ENCODE measurements around the gene TMOD2. TPM values are rescaled to one million over a fixed set of nuclear protein-coding genes. Genes with fewer than 3 reads are reported as not detected.

The TMOD2 gene
- total and polyA plus RNA-seq, 2 experiments from 2014 or later: 4.6 to 5.9 TPM

DNA sequence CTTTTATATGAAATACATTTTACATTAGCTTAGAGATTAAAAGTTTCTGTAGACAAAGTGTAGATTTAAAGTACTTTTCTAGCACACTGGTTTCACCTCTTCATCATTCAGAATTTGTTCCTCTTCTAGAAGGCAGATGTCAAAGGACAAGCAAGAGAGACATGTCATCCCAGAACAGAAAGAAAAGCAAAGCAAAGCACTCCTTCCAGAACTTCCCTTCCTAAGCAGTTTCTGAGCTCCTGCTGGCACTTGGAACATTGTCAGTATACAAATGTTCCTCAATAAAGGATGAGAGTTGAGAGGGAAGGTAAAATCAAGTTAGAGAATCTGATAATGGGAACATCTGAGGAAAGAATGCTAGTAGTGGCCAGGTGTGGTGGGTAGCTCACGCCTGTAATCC lies 104.2 kb downstream of the TMOD2 start:
- Histone ChIP-seq H4K20me1 (ENCODE audit: insufficient read depth) (peaks cover 2% of the 10 kb centered on the region; the same call in 1 of the 2 replicates), H3K36me3 (ENCODE audit: low read depth) (no peaks in the 10 kb centered on the region), H3K9ac (no peak overlapping the region), H3K27ac (no peak overlapping the region), H3K9me3 (ENCODE audit: low read depth) (no peaks in the 10 kb centered on the region), H3K4me3 (no peak overlapping the region), H3K4me2 (ENCODE audit: unreplicated experiment) (no peak overlapping the region), H3K4me1 (ENCODE audit: insufficient read depth) (0 out of 2 replicates have a peak, but pooled peaks cover 16% of the 10 kb centered on the region), H3K79me2 (ENCODE audit: insufficient read depth) (peaks cover 100% of the 10 kb centered on the region), H3F3A (ENCODE audit: insufficient read depth) (no peaks in the 10 kb centered on the region), H2AFZ (no peak overlapping the region), H3K9me2 (ENCODE audit: insufficient read depth) (no peaks in the 10 kb centered on the region), H3K27me3 (replicated peaks; ENCODE audit: insufficient read depth) (no peaks in the 10 kb centered on the region)
- in situ Hi-C loops (cut with MboI): no loop called here
- WGBS, 2 experiments (ENCODE audit: low coverage in 1 of 2, low lambda C conversion rate in 2 of 2, missing lambda C conversion rate in 2 of 2): 97 to 100% methylated on average over 1 of the region's 1 CpG
- TF ChIP-seq EZH2 (IDR thresholded peaks at IDR 0.05; ENCODE audit: insufficient read depth, poor library complexity, severe bottlenecking) (no peak), EZH2phosphoT487 (IDR thresholded peaks at IDR 0.05; ENCODE audit: insufficient read depth, low read depth) (no peak)
- DNase-seq: no peak

DNA sequence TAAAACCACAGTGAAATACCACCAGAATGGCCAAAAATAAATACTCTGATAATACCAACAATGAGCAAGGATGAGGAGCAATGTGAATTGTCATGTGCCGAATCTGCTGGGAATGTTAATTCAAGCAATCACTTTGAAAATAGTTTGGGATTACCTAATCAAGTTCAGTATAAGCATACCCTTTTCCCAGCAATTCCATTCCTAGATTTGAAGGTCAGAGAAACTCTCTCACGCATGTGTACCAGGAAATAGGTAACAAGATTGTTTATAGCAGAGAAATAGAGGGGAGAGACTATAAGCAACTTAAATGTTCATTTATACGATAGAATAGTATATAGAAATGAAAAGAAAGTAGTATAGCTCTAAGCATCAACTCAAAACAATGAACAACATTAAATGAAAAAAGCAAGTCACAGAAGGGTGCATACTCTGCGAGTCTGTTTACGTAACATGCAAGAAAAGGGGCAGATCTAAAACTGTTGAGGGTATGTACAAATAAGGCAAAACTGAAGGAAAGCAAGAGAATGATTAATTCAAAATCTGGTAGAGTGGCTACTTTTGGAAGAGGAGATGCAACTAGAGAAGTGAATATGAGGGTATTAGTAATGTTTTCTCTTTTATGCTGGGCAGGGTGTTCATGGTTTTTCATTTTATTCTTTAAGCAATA lies 105.5 kb downstream of the TMOD2 start:
- Histone ChIP-seq H3K4me2 (ENCODE audit: unreplicated experiment) (no peak overlapping the region), H3F3A (ENCODE audit: insufficient read depth) (no peaks in the 10 kb centered on the region), H3K27ac (no peak overlapping the region), H3K79me2 (ENCODE audit: insufficient read depth) (peaks cover 100% of the 10 kb centered on the region), H3K9me2 (ENCODE audit: insufficient read depth) (no peaks in the 10 kb centered on the region), H3K9ac (no peak overlapping the region), H3K36me3 (ENCODE audit: low read depth) (no peaks in the 10 kb centered on the region), H4K20me1 (ENCODE audit: insufficient read depth) (no peaks in the 10 kb centered on the region; the same call in 1 of the 2 replicates), H3K9me3 (ENCODE audit: low read depth) (no peaks in the 10 kb centered on the region), H2AFZ (no peak overlapping the region), H3K4me1 (ENCODE audit: insufficient read depth) (0 out of 2 replicates have a peak, but pooled peaks cover 16% of the 10 kb centered on the region), H3K4me3 (no peak overlapping the region), H3K27me3 (replicated peaks; ENCODE audit: insufficient read depth) (no peaks in the 10 kb centered on the region)
- no peak for DNase-seq
- WGBS, 2 experiments (ENCODE audit: low coverage in 1 of 2, low lambda C conversion rate in 2 of 2, missing lambda C conversion rate in 2 of 2): 94 to 98% methylated on average over 5 of the region's 5 CpGs
- in situ Hi-C loops (cut with MboI): no loop called here
- TF ChIP-seq EZH2 (IDR thresholded peaks at IDR 0.05; ENCODE audit: insufficient read depth, poor library complexity, severe bottlenecking): no peak
- TF ChIP-seq EZH2phosphoT487 (IDR thresholded peaks at IDR 0.05; ENCODE audit: insufficient read depth, low read depth): no peak

DNA sequence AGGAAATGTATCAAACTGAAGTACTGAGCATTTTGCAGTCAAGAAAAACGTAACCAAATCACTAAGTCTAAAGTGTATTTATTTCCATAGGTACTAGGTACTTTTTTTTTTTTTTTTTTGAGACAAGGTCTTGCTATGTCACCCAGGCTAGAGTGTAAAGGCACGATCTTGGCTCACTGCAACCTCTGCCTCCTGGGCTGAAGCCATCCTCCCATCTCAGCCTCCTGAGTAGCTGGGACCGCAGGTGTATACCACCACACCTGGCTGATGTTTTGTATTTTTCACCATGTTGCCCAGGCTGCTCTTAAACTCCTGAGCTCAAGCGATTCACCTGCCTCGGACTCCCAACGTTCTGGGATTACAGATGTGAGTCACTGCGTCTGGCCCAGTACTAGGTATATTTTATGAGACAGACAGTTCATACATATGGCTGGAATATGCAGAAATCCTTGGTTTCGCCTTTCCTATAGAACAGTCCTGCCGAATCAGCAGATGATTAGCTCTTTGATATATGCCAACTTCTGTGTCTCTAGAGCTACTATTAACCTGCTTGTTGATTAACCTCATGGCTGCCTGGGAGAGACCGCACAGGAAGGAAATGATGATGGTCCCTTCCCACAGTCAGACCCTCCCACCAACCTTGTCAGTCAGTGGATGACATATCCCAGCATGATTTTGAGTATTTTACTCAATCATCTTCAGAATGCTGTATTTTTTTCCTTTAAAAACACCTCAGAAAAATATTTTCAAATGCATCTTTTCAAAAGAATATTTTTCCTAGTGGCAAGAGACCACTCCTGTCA lies 110.4 kb downstream of the TMOD2 start:
- H3F3A ChIP-seq (ENCODE audit: insufficient read depth): peaks cover 4% of the 10 kb centered on the region
- no peak overlapping the region for H3K27ac ChIP-seq
- H4K20me1 ChIP-seq (ENCODE audit: insufficient read depth): peaks cover 3% of the 10 kb centered on the region; the same call in 1 of the 2 replicates
- H3K79me2 ChIP-seq (ENCODE audit: insufficient read depth): peaks cover 100% of the 10 kb centered on the region
- DNase-seq: no peak
- H3K4me1 ChIP-seq (ENCODE audit: insufficient read depth): 0 out of 2 replicates have a peak, but pooled peaks cover 5% of the 10 kb centered on the region
- 85% methylated on average over 10 of the region's 10 CpGs for WGBS, 2 experiments (ENCODE audit: low coverage in 1 of 2, low lambda C conversion rate in 2 of 2, missing lambda C conversion rate in 2 of 2)
- H3K9me2 ChIP-seq (ENCODE audit: insufficient read depth): no peaks in the 10 kb centered on the region
- no peak overlapping the region for H2AFZ ChIP-seq
- H3K4me2 ChIP-seq (ENCODE audit: unreplicated experiment): no peak overlapping the region
- no peaks in the 10 kb centered on the region for H3K9me3 ChIP-seq (ENCODE audit: low read depth)
- peaks cover 28% of the 10 kb centered on the region; the same call in 1 of the 2 replicates for H3K36me3 ChIP-seq (ENCODE audit: low read depth)
- in situ Hi-C loops (cut with MboI): no loop called here
- H3K9ac ChIP-seq: no peak overlapping the region
- no peaks in the 10 kb centered on the region for H3K27me3 ChIP-seq (replicated peaks; ENCODE audit: insufficient read depth)
- TF ChIP-seq EZH2 (IDR thresholded peaks at IDR 0.05; ENCODE audit: insufficient read depth, poor library complexity, severe bottlenecking): no peak
- no peak for TF ChIP-seq EZH2phosphoT487 (IDR thresholded peaks at IDR 0.05; ENCODE audit: insufficient read depth, low read depth)
- H3K4me3 ChIP-seq: no peak overlapping the region

DNA sequence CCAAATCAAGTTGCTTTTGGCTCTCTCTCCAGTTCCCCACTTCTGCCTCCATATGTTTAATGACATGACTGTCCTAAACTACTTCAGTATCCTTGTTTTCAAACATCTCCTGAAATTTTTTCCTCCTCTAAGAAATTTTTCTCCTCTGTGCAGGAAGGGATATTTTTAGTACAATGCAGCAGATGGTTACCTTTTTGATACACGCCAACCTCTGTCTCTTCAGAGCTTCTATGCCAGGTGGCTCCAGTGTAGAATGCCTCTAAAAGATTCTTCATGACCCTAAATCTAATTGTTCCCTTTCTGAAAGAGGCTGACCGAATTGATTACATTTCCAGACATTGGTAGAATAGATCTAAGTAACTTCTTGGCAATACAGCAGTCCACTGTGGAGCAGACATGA lies 111.7 kb downstream of the TMOD2 start:
- Histone ChIP-seq H3K36me3 (ENCODE audit: low read depth) (peaks cover 29% of the 10 kb centered on the region; the same call in 1 of the 2 replicates), H3K9me3 (ENCODE audit: low read depth) (no peaks in the 10 kb centered on the region), H2AFZ (no peak overlapping the region), H3K4me3 (no peak overlapping the region), H3K27me3 (replicated peaks; ENCODE audit: insufficient read depth) (no peaks in the 10 kb centered on the region), H3K9me2 (ENCODE audit: insufficient read depth) (no peaks in the 10 kb centered on the region), H3K4me2 (ENCODE audit: unreplicated experiment) (no peak overlapping the region), H3K79me2 (ENCODE audit: insufficient read depth) (peaks cover 100% of the 10 kb centered on the region), H4K20me1 (ENCODE audit: insufficient read depth) (0 out of 2 replicates have a peak, but pooled peaks cover 3% of the 10 kb centered on the region), H3K9ac (no peak overlapping the region), H3K4me1 (ENCODE audit: insufficient read depth) (peaks cover 2% of the 10 kb centered on the region), H3F3A (ENCODE audit: insufficient read depth) (peaks cover 17% of the 10 kb centered on the region), H3K27ac (no peak overlapping the region)
- 98 to 100% methylated on average over 2 of the region's 2 CpGs for WGBS, 2 experiments (ENCODE audit: low coverage in 1 of 2, low lambda C conversion rate in 2 of 2, missing lambda C conversion rate in 2 of 2)
- DNase-seq: no peak
- in situ Hi-C loops (cut with MboI): no loop called here
- TF ChIP-seq EZH2 (IDR thresholded peaks at IDR 0.05; ENCODE audit: insufficient read depth, poor library complexity, severe bottlenecking) (no peak), EZH2phosphoT487 (IDR thresholded peaks at IDR 0.05; ENCODE audit: insufficient read depth, low read depth) (no peak)
